Anterior cingulate cortex (tissue), 58 donors: ENCODE measurements around the gene DNAH6.
"Not testable (repeated sequence)": the region's sequence is repeated elsewhere in the genome, so short reads cannot be mapped to it uniquely, and the experiment has no call there.

Source experiments
- DNase-seq, 58 donors: peaks; one replicate each; lab custom pipeline; 2025; lab: John Stamatoyannopoulos, UW

The DNAH6 gene

DNA sequence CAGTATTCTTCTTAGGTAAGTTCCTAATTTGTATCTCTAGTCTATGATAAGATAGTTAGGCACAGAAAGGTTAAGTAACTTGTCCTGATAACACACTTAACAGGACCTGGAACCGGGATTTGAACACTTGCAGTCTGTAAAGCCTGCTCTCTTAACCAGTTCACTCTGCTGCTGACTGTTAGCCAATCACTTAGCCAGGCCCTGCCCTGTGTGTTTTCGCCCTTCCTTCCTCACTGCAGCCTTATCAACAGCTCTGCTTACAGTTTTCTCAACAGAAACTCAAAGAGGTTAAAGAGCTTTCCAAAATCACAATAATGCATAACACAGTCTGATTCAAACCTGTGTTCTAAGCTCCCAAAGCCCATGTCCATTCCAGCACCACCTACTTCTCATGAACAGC lies 212.9 kb downstream of the DNAH6 start:
- no peak for DNase-seq

DNA sequence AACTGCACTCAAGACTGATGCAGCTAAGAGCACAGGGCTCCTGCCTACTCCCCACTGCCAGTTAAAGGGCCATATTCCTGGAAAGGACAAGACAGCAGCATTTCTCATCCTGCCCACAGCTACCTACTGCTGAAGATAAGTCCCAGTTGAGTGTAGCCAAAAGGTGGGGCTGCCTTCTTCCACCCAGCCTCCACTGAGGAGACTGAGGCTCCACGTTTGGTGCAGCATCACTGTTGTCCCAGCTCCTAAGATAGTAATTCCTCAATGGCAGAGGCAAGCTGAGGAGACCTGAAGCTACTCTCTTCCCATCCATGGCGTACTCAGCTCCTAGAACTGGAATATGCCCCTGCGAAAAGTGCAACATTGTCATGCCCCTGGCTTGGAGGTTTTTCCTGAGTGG lies 214.9 kb downstream of the DNAH6 start:
- no peak for DNase-seq

DNA sequence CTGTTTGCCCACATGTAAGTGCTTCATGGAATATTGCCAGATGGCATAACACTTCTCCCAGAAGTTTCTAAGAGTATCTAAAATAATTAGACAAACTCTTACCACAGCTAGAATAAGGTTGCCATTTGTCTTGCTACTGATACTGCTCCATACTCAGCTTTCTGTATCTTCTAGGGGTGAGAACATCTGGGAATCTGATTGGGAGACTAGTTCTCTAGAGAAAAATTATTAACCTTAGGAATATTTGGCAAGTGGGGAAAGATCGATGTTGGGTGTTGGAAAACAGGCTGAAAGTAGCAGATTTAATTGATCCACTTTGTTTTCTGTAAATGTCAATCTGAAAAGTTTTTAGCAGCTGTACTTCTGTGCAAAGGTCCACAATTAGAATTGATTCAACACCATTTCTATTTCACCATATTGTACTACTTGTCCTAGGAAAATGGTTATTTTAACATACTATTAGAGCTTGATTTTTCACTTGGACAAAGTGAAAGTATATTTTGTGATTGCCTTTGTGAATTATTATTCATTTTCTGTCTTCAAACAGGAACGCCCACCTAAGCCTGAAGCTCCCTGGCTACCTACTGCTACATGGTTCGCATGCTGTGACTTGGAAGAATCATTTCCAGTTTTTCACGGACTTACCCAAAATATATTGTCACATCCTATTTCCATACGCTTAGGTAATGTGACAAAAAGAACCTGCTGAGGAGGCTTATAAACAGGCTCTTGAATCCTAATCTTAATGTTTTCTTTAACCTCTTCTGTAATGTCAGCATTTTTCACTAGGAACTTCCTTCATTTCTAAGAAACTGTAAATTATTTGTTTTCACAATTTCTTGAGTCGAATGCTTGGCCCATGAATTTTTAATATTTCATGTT lies 216.8 kb downstream of the DNAH6 start:
- DNase-seq: no peak

DNA sequence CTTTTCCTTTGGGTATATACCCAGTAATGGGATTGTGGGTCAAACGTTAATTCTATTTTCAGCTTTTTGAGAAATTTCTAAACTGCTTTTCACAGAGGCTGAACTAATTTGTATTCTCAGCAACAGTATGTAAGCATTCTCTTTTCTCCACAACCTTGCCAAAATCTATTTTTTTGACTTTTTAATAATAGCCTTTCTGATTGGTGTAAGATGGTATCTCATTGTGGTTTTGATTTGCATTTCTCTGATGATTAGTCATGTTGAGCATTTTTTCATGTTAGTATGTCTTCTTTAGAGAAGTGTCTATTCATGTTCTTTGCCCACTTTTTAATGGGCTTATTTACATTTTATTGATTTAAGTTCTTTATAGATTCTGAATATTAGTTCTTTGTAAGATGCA lies 219.1 kb downstream of the DNAH6 start:
- DNase-seq: no peak

DNA sequence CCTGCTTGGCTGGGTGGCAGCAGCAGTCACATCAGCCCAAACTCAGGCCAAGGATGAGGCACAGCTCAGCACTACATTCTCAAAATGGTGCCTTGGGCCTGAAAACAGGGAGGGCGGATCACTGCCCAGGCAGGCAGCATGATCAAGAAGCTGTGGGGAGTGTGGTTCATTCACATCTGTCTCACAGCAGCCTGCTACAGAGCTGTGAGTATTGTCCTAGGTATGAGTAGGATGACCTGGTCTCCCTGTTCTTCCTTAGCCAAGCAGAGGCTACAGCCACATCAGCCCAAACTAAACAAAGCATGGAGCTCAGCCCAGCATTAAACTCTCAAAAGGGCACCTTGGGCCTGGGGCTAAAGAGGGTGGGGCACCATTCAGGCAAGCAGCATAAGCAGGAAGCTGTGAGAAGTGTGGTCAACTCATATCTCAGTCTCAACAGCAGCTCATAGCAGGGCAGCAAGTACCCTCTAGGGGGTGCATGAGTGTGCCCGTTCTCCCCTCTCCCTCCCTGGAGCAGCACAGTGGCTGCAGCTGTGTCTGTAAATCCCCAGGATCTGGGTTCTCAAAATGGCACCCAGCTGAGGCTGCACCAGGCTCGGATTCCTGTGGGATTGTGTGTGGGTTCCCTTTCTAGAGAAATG lies 225.0 kb downstream of the DNAH6 start:
- no peak for DNase-seq

DNA sequence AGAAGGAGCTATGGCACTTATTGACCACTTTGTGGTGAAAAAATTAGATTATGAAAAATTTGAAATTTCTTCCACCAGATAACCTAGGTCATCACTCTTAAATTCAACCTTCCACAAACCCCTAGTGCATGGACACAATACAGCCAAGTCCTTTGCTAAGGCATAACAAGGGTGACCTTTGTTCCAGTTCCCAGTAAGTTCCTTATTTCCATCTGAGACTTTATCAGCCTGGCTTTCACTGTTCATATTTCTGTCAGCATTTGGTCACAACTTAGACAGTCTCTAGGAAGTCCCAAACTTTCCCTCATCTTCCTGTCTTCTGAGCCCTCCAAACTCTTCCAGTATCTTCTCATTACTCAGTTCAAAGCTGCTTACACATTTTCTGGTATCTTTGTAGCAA lies 232.0 kb downstream of the DNAH6 start:
- DNase-seq: no peak

DNA sequence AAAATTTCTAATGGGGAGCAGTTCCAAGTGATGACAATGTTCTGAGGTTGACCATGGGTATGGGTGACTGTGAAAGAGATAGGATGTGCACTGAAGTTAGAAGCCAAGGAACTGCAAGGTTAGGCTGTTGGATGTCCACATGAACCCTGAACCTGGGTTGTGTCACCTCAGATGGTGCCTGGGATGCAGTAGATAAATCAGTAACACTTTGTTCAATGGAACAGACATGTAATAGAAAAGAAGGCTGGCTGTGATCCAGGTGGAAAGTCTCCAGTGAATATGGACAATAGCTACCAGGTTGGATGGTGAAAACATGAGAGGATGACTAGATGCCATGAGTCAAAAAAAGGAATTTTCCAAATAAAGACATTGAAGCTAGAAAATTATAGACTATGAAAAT lies 233.1 kb downstream of the DNAH6 start:
- no peak for DNase-seq

DNA sequence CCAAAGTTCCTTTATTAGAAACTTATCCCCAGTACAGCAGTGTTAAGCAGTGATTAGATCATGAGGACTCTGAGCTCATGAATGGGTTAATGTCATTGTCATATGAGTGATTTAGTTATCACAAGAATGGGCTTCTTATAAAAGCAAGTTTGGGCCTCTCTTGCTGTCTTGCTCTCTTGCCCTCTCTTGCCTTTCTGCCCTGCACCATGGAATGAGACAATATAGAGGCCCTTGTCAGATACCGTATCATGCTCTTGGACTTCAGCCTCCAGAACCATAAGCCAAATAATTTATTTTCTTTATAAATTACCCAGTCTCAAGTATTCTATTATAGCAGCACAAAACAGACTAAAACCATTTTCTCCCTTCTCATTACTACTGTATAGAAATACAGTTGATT lies 238.8 kb downstream of the DNAH6 start:
- DNase-seq: no peak

DNA sequence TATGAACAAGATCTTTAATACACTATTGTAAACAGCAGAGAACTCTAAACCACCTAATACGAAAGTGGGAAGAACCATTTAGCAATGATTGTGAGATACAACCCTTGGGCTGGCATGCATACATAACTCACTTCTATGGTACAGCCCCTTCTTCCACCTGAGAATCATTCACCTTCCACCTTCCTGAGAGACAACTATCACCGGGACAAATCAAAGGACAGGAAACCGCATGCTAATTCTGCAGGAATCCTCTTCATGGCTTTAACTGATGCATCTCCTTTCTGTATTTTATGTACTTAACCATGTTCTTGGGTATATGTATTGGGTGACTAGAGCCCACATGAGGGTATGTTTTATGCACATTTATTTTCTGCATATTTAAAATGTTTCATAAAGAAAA lies 241.3 kb downstream of the DNAH6 start:
- no peak for DNase-seq

DNA sequence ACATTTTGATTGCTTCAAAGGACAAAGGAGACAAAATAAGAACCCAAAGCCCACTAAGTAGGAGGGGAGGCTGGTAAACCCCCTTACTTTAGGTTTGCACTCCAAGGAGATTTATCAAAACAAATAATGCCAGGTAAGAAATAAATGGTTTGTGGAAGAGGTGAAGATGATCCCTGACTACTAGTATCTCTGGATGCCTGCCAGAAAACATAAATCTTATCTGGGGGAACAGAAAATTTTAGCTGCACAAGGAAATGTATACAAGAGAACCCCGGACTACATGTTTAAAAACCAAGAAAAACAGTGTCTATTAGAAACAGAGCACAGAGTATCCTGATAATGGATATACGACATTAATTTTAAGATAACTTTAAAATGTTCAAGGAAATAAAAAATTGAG lies 250.5 kb downstream of the DNAH6 start:
- DNase-seq: no peak

DNA sequence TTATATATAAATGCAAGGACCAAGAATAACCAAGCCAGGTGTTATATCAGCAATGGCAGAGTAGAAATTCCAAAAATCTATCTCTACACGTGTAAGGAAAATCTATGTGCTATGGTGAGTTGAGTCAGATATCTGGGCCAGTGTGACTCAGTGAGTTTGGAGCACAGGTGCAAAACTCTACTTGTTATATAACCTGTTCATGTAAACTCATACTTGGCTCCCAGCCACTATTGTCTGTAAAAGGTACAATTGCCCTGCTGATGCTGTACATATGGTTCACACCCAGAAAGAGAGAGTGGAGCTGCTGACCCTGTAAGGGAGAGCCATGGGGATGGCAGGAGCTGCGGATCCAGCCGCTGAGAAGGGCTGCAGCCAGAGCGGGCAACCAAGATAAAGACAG lies 252.5 kb downstream of the DNAH6 start:
- no peak for DNase-seq

DNA sequence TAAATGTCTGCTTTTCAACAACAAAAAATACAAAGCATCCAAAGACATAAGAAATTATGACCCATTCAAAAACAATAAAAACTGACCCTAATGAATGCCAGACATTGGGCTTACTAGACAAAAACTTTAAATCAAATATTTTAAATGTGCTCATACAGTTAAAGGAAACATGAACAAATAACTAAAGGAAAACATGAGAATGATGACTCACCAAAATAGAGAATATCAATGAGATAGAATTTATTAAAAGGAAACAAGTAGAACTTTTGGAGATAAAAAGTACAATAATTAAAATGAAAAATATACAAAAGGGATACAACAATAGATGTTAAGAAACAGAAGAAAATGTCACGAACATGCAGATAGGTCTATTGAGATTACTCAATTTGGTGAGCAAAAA lies 254.0 kb downstream of the DNAH6 start:
- no peak for DNase-seq

DNA sequence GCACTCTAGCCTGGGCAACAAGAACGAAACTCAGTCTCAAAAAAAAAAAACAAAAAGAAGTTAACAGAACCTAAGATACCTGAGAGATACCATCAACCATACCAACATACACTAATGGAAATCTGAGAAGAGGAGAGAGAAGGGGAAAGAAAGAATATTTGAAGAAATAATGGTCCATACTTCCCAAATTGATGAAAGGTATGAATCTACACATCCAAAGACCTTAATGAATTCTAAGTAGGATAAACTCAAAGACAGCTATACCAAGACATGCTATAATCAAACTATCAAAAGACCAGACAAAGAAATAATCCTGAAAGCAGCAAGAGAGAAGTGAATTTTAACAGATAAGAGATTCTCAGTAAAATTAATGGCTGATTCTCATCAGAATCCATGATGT lies 255.0 kb downstream of the DNAH6 start:
- no peak for DNase-seq

DNA sequence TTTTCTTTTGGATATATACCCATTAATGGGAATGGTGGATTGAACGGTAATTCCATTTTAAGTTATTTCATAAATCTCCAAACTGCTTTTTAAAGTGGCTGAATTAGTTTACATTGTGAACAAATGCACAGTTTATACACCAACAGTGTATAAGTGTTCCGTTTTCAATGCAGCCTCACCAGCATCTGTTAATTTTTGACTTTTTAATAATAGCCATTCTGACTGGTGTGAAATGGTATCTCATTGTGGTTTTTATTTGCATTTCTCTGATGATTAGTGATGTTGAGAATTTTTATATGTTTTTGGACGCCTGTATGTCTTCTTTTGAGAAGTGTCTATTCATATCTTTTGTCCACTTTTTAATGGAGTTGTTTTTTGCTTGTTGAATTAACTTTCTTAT lies 257.3 kb downstream of the DNAH6 start:
- DNase-seq: not testable (repeated sequence)

DNA sequence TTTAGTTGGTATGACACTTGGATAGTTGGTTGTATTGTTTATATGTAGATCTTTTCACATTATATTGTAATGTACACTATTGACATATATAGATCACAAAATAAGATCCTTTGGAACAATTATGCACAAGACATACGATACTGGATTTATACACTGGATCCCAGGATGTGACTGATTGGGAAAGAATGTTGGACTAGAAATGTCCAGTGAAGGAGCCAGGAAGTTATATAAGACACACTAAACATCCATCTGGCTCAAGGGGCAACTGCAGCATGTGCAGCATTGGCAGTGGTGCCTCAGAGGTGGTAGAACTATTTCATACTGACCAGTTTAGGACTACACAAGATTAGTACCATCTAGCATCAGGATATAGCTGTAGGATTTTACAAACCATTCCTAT lies 259.7 kb downstream of the DNAH6 start:
- DNase-seq: no peak

DNA sequence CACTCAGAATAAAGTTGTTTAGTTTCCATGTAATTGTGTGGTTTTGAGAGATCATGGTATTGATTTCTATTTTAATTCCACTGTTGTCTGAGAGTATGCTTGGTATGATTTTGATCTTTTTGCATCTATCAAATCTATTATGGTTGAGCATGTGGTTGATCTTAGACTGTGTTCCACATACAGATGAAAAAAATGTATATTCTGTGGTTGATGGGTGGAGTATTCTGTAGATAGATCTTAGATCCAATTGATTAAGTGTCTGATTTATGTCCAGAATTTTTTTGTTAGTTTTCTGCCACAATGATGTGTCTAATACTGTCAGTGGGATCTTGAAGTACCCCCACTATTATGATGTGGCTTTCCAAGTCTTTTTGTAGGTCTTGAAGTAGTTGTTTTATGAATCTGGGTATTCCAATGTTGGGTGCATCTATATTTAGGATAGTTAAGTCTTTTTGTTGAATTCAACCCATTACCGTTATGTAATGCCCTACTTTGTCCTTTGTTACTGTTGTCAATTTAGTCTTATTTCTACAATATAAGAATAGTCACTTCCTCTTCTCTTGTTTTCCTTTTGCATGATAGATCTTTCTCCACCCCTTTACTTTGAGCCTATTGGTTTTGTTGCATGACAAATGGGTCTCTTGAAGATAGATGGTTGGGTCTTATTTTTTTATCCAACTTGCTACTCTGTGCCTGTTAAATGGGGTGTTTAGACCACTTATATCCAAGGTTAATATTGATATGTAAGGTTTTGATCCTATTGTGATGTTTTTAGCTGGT lies 262.8 kb downstream of the DNAH6 start:
- DNase-seq: no peak

DNA sequence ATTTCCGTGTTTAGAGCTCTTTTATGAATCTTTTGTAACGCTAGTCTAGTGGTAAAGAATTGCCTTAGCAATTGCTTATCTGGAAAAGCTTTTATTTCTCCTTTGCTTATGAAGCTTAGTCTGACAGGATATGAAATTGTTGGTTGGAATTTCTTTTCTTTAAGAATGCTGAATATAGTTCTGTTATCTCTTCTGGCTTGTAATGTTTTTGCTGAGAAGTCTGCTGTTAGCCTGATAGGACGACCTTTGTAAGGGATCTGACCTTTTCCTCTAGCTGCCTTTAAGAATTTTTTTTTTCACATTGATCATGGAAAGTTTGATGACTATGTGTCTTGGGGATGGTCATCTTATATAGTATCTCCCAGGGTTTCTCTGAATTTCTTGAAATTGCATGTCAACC lies 263.5 kb downstream of the DNAH6 start:
- no peak for DNase-seq

DNA sequence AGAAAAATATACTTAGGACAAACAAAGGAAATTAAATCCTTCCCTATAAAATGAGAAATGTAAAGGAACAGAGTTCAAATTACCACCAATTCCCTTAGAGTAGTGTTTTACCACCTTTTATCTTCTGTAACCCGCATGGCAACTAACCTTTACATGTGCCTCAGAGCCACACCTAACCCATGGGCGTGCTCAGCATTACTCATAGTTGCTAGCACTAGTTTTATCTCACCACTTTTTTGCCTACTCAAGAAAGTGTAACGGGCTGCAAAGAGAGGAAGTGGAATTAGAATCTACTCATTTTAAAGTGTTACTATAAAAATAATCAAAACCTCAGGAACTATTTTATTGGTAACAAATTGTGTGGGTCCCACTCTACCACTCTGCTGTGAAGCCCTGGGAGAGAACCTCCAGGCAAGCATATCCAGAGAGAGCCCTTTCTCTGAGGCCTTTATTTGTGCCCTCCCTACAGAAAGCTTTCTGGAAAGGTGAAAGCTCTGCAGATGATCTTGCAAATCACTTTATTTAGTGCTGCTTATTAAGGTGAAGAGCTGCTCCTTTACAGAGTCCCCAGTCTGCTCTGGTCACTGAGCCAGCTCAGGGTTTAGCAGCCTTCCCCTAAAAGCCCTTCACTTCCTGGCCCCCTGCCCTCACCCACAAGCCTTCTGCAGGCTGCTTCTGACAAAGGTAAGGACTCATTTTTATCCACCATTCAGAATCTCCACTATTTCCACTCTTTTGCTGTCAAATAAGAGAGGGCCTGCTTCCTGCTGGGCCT lies 265.8 kb downstream of the DNAH6 start:
- no peak for DNase-seq

DNA sequence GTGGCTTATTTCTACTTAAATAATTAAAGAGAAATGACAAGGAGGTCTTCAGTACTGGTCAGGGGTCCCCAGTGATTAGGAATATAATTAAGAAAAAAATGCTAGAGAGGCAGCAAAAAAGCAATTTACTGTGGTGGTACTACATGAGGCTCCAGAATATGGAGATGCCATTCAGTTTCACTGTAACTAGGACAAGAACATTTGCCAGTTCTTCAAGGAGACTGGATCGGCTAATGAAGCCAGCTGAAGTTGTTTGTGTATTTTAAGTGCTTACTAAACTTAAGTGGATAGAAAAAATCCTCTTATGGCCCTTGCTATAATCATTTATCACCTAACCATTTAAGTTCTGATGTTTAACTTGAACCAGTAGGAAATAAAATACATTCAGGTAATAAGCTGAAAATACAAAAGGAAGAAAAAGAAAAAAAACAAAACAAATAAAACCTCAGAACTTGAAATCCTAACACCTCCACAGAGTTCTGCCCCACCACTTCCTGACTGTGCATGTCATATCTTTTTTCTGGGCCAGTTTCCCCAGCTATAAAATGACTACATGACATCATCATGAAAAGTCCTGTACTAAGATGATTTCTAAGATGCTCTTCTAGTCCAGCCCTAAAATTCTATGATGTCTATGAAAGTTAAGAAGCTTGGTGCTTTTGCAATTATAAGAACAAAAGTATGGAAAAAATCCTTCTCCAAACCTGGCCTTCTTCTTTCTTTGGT lies 266.6 kb downstream of the DNAH6 start:
- DNase-seq: no peak

DNA sequence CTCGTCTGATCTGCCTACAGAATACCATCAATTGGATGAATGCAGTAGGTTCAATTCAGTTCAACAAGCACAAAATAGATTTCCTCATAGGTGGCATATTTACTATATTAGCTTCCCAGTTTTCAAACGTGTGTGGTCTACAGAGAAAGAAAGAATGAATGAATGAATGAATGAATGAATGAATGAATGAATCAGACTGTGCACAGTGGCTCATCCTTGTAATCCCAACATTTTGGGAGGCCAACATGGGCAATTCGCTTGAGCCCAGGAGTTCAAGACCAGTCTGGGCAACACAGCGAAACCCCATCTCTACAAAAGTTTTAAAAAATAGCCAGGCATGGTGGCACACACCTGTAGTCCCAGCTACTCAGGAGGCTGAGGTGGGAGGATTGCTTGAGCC lies 269.7 kb downstream of the DNAH6 start:
- DNase-seq: no peak
